Mesothelial cell of epicardium (in vitro differentiated cells): ENCODE data around the gene DYNC1I2. TPM values are rescaled to one million over a fixed set of nuclear protein-coding genes. Genes with fewer than 3 reads are reported as not detected.

Source experiments
- DNase-seq, 2 experiments: peaks; one replicate each; pipeline ENCODE4 v3.0.0; 2021; ENCODE audit warnings: low spot score in 2 of 2; ENCODE audit not compliant: unreplicated experiment in 2 of 2
- H3K27ac Mint-ChIP-seq: 2 replicates; pipeline ENCODE4 v1.8.0; 2021; ENCODE audit warnings: mixed read lengths
- H3K27me3 Mint-ChIP-seq: 2 replicates; pipeline ENCODE4 v1.8.0; 2021; ENCODE audit warnings: low read depth, mixed read lengths
- H3K36me3 Mint-ChIP-seq: 2 replicates; pipeline ENCODE4 v1.8.0; 2021; ENCODE audit warnings: mixed read lengths
- H3K4me1 Mint-ChIP-seq: 2 replicates; pipeline ENCODE4 v1.8.0; 2021; ENCODE audit warnings: mixed read lengths
- H3K4me3 Mint-ChIP-seq: 2 replicates; pipeline ENCODE4 v1.8.0; 2021; ENCODE audit warnings: mild to moderate bottlenecking, moderate library complexity, mixed read lengths
- H3K9me3 Mint-ChIP-seq: 2 replicates; pipeline ENCODE4 v1.8.0; 2021; ENCODE audit warnings: mixed read lengths
- total RNA-seq: library from RNA; stranded (reverse); gene quantifications from 3 replicates; pipeline ENCODE4 v1.2.1, GENCODE V29; 2021
- TF ChIP-seq, protein P1 (sequence below): fragments of 200-600 bp; sonication (generic); IDR thresholded peaks from one replicate; pipeline ENCODE4 v1.5.0; 2021; ENCODE audit warnings: antibody characterized with exemption; ENCODE audit not compliant: unreplicated experiment

The DYNC1I2 gene
- total RNA-seq, 1 donor from 2014 or later = 112 TPM

DNA sequence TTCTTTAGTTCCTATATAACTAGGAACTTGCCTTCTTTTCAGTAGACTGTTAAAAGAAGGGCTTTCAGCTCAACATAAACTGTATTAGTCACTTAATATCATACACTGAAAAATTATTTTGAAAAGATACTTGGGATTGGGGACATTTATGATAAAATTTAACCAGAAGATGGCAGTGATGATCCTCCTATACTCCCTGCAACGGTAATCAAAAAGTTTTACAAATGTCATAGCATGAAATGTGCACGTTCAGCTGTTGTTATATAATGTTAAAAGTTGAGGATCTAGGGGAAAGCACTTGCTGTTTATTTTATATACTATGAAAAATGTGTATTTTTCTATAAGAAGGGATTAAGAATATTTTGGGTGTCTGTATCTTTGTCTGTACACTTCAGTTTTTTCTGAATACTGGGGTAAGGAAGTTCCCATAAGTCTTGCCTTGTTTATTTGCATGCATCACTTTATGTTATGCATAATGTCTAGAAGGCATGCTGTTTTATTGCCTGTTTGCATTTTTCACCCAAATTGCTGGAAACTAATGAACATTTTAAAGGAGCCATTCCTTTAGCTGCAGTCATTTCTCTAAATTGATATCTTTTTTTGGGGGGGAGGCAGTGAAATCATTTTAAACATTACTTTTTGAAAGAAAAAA lies 19.0 kb downstream of the DYNC1I2 start:
- peaks cover 7% of the 10 kb centered on the region for H3K36me3 Mint-ChIP-seq
- H3K9me3 Mint-ChIP-seq = no peaks in the 10 kb centered on the region
- no peaks in the 10 kb centered on the region for H3K27me3 Mint-ChIP-seq
- no peak for DNase-seq
- peaks cover 12% of the 10 kb centered on the region for H3K4me1 Mint-ChIP-seq
- no peak overlapping the region for H3K4me3 Mint-ChIP-seq
- TF ChIP-seq, protein P1, sequence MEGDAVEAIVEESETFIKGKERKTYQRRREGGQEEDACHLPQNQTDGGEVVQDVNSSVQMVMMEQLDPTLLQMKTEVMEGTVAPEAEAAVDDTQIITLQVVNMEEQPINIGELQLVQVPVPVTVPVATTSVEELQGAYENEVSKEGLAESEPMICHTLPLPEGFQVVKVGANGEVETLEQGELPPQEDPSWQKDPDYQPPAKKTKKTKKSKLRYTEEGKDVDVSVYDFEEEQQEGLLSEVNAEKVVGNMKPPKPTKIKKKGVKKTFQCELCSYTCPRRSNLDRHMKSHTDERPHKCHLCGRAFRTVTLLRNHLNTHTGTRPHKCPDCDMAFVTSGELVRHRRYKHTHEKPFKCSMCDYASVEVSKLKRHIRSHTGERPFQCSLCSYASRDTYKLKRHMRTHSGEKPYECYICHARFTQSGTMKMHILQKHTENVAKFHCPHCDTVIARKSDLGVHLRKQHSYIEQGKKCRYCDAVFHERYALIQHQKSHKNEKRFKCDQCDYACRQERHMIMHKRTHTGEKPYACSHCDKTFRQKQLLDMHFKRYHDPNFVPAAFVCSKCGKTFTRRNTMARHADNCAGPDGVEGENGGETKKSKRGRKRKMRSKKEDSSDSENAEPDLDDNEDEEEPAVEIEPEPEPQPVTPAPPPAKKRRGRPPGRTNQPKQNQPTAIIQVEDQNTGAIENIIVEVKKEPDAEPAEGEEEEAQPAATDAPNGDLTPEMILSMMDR = no peak
- H3K27ac Mint-ChIP-seq = no peak overlapping the region

DNA sequence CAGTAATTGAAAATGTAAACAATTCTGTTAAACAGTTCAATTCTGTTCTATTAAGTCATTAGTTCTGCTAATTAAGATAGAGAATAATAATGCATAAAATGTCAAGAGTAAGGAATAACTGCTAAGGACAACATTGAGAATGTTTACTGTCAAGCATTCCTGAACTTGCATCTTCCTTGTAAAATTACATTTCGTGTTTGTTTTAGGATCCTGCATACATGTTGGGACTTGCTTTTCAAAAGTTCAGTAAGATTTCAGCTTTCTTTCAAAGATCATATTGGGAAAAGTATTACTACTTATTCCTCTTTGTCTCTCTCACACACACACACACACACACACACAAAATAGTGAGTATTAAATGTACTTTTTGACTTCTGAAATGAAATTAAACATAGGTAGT lies 20.5 kb downstream of the DYNC1I2 start:
- DNase-seq = no peak
- TF ChIP-seq, protein P1 = no peak
- Mint-ChIP-seq H3K4me1 (peaks cover 11% of the 10 kb centered on the region), H3K27ac (peak overlapping the region; percentile 30), H3K27me3 (no peaks in the 10 kb centered on the region), H3K9me3 (no peaks in the 10 kb centered on the region), H3K36me3 (peaks cover 6% of the 10 kb centered on the region), H3K4me3 (no peak overlapping the region)

DNA sequence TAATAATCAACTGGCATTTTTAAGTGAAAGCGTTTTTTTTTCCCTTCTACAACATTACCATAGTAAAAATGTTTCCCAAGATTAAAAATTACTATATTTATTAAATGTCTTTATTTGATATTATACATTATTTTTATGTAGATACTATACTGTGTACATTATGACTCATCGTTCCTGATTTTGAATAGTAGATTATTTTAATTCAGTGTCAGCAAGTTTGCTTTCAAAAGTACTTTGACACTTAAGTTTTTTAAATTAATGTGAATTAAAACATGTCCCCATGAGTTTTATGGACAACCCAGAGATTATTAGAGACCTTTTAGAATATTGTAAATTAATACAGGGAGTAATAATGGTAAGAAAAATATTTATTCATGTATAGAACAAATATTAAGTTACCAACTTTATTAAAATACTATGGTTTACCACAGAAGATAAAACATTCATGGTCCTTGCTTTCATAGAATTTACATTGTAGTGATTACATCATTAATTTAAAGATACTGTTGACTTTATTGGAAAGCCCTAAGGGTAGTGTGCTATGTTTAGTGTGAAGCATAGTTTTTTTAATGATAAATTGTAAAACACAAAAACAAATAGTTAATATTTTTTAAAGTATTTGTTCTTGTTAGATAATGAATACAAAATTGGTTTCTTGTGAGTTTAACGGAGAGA lies 21.9 kb downstream of the DYNC1I2 start:
- no peaks in the 10 kb centered on the region for H3K9me3 Mint-ChIP-seq

DNA sequence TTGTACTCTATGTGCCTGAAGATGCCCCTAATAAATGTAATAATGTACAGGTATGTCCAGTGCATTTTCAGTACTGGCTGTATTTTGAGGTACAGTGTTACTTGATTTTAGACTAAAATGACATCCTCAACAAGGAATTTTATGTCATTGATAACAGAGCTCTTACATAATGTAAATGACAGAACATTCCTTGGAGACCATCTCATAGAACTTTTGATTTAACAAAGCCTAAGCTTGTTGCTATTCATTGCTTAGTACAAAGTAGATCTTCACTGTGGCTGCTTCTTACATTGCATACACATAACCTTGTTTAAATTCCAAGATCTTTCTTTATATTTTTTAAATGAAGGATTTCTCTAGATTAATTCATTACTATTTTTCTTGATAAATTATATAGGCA lies 24.1 kb downstream of the DYNC1I2 start:
- no peaks in the 10 kb centered on the region for H3K27me3 Mint-ChIP-seq
- H3K4me3 Mint-ChIP-seq = no peak overlapping the region
- peaks cover 8% of the 10 kb centered on the region for H3K4me1 Mint-ChIP-seq
- TF ChIP-seq, protein P1 = no peak
- H3K27ac Mint-ChIP-seq = no peak overlapping the region
- DNase-seq = no peak
- no peaks in the 10 kb centered on the region for H3K9me3 Mint-ChIP-seq
- peaks cover 6% of the 10 kb centered on the region for H3K36me3 Mint-ChIP-seq

More for the DNA sequence above, 21.9 kb downstream of the DYNC1I2 start:
- DNase-seq = no peak
- Mint-ChIP-seq H3K4me1 (peaks cover 11% of the 10 kb centered on the region), H3K36me3 (peaks cover 4% of the 10 kb centered on the region), H3K27me3 (no peaks in the 10 kb centered on the region), H3K27ac (no peak overlapping the region), H3K4me3 (no peak overlapping the region)
- TF ChIP-seq, protein P1 = no peak

DNA sequence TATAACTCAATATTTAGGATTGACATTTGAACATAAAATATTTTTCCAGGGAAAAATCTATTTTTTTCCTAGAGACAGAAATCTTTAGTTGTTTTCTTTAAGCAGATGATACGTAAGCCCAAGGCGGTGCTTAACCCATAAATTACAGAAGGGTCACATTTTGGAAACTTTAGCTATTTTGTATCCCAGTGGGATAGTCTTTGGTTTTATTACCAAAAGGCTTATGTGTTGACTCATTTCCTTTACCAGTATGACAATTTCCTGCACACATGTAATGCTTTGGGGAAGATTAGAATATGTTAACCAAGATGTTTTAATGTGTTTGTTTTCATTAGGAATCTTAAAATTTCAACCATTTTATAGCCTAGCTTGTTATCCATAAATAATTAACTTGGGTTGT lies 24.8 kb downstream of the DYNC1I2 start:
- Mint-ChIP-seq H3K27me3 (no peaks in the 10 kb centered on the region), H3K9me3 (no peaks in the 10 kb centered on the region), H3K27ac (no peak overlapping the region), H3K4me1 (peaks cover 6% of the 10 kb centered on the region), H3K36me3 (peaks cover 6% of the 10 kb centered on the region), H3K4me3 (no peak overlapping the region)
- DNase-seq = no peak
- TF ChIP-seq, protein P1 = no peak
